NCI-H748 treated with DMSO at 0.1 percent for 48 hours (cell line): ENCODE results near the gene ATG4C.
"Not testable (repeated sequence)": the region's sequence is repeated elsewhere in the genome, so short reads cannot be mapped to it uniquely, and the experiment has no call there.

Experiments used
- DNase-seq: peaks from one replicate; lab custom pipeline; 2025; lab: John Stamatoyannopoulos, UW

The ATG4C gene

DNA sequence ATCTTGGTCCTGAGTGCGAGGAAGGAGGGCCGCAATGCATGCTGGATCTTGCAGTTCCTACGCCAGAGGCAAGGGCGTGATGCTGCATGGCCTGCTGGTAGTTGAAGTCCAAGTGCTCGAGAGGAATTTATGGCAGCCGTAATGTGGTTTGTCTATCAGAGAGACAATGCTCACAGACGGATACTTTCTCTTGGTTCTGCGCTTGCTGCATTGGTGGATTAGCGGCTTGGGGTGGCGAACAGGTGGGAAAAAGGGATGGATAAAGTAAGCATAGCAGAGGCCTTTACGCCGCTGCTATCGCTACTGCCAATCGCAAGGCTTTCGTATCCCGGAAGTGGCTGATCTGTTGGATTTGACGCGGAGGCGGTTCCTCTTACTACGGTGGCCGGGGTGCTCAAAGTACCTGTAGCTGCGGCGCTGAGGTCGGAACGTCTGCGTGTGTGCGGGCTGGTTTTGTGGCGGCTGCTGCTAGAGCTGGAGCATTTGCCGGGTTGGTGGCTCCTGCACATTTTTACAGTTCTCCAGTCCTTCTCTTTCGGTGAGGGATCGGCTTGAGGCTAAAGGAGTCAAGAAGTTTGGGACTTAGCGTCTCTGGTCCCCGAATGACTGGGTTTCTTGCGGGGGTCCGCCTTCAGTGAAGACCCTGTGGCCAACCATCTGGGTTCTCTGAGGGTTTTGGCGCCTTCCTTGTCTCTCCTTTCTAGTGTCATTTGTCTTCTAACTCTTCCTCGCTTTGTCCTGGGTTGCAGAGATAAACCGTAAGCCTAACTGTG, at the start of gene ATG4C:
ATG4C (plus strand) TSS at position 397 of the 773 bp plus-strand sequence. CDS start 19,655 bp downstream, outside the sequence.
- peak; percentile 94 for DNase-seq

- no peak for DNase-seq
Observed at GRCh38 chr1:62735491-62736171, 48.3 kb upstream of the ATG4C start.

DNA sequence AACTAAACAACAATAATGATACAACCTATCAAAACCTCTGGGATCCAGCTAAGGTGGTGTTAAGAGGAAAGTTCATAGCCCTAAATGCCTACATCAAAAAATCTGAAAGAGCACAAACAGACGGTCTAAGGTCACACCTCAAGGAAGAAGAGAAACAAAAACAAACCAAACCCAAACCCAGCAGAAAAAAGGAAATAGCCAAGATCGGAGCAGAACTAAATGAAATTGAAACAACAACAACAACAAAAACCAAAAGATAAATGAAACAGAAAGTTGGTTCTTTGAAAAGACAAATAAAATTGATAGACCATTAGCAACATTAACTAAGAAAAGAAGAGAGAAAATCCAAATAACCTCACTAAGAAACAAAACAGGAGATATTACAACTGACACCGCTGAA, 43.2 kb upstream of the ATG4C start:
- not testable (repeated sequence) for DNase-seq

DNA sequence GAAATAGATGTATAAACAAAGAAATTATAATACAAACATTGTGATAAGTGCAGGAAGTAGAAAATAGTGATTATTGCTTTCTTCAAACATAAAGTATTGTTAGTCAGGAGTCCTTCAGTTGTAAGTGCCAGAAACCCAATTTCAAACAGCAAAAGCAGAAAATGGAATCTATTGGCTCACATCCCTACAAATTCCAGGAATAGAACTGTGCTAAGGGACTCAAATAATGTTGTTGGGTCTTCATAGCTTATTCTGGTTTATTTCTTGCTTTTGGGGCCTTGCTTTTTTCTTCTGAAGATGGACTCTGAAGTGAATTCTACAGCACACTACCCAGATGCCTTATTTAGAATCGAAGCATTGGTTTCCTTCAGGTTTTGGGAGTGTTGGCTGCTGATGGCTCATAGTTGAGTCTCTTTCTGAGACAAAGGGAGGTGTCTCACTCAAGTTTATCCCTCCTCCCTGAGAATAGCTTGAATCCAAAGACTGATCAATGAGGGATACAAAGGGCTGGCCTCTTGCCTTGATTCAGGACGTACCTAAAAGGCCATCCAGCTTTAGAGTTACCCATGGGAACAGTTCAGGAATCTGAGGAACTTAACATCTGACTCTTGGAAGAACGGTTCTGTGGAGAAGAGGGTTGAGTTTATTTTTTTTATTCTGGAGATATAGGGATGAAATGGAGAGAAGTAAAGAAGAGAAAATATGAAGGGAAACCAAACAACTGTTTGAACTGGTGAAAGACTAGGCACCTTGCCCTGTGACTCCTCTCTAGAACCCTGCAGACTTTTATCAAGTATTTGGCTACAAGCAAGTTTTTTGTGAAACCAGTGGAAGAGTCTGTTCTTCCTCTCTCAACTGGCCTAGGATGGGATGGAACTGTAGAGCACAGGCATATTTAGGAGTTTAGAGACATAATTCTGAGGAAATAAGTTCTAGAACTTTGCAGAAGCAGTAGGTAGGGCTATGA, 39.0 kb upstream of the ATG4C start:
- DNase-seq = no peak

- DNase-seq = peak; percentile 44
Observed at GRCh38 chr1:62746086-62746808, 37.7 kb upstream of the ATG4C start.

DNA sequence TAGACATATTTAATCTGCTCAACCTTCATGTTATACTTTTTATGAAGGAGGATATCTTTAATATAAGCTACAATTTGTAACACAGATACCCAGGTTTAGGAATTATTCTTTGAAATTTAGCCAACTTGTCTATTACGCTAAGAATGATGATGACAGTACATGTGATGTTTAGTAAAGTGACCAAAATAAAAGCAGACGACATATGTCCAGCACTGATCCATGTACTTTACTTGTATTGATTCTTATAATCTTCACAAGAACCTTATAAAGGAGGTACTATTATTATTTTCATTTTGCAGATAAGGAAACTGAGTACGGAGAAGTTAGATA, 37.2 kb upstream of the ATG4C start:
- no peak for DNase-seq

- no peak for DNase-seq
Observed at GRCh38 chr1:62753031-62753965, 30.6 kb upstream of the ATG4C start.

DNA sequence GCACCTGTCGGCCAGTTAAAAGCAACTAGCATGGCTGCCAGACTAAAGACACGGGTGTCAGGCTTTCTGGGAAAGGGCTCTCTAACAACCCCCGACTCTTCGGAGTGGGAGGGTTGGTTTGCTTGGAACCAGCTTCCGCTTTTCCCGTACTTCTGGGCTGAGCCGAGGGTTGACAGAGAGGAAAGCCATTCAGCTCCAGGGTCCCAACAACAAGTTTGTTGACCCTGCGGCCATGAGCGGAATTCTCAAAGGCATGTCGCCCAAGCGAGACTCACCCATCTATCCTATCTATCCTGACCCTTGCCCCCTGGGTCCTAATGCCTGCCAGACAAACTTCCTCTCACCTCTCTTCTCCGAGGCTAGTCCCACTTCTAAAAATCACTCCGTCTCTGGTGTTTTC, 29.0 kb upstream of the ATG4C start:
- DNase-seq = not testable (repeated sequence)

DNA sequence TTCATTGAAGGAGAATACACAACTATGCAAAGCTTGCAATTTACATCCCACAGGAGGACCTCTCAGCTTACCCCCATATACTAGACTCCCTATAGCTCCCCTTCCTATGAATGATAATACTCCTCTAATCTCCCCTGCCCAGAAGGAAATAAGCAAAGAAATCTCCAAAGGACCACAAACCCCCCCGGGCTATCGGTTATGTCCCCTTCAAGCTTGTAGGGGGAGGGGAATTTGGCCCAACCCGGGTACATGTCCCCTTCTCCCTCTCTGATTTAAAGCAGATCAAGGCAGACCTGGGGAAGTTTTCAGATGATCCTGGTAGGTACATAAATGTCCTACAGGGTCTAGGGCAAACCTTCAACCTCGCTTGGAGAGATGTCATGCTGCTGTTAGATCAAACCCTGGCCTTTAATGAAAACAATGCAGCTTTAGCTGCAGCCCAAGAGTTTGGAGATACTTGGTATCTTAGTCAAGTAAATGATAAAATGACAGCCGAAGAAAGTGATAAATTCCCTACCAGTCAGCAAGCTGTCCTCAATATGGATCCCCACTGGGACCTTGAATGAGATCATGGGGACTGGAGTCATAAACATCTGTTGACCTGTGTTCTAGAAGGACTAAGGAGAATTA, 27.6 kb upstream of the ATG4C start:
- DNase-seq = not testable (repeated sequence)

DNA sequence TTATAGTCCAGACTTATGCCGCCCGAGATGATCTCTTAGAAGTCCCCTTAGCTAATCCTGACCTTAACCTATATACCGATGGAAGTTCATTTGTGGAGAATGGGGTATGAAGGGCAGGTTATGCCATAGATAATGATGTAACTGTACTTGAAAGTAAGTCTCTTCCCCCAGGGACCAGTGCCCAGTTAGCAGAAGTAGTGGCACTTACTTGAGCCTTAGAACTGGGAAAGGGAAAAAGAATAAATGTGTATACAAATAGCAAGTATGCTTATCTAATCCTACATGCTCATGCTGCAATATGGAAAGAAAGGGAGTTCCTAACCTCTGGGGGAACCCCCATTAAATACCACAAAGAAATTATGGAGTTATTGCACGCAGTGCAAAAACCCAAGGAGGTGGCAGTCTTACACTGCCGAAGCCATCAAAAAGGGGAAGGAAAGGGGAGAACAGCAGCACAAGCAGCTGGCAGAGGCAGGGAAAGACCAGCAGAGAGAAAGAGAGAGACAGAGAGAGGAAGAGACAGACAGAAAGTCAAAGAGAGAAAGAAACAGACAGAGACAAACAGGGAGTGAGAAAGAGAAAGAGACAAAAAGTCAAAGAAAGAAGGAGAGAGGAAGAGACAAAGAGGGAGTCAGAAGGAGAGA, 24.6 kb upstream of the ATG4C start:
- DNase-seq = not testable (repeated sequence)

DNA sequence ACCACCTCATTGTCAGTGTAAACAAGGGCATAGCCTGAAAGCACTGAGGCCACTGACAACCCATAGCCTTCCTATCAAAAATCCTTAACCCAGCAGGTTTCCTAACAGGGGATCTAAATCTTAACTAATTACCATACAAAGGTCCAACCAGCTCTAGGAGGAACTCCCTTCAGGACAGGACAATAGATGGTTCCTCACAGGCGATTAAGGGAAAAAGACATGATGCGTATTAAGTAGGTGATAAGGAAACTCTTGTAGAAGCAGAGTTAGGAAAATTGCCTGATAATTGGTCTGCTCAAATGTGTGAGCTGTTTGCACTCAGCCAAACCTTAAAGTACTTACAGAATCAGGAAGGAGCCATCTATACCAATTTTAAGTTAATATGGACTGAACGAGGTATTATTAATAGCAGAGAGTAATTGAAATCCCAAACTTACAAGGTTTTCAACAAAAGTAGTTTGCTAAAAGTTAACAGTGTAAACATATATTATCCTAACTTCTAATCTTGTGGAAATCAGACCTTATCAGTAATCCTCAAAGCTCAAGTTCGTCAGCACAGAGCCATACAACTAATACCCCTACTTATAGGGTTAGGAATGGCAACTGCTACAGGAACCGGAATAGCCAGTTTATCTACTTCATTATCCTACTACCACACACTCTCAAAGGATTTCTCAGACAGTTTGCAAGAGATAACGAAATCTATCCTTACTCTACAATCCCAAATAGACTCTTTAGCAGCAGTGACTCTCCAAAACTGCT, 23.7 kb upstream of the ATG4C start:
- not testable (repeated sequence) for DNase-seq

DNA sequence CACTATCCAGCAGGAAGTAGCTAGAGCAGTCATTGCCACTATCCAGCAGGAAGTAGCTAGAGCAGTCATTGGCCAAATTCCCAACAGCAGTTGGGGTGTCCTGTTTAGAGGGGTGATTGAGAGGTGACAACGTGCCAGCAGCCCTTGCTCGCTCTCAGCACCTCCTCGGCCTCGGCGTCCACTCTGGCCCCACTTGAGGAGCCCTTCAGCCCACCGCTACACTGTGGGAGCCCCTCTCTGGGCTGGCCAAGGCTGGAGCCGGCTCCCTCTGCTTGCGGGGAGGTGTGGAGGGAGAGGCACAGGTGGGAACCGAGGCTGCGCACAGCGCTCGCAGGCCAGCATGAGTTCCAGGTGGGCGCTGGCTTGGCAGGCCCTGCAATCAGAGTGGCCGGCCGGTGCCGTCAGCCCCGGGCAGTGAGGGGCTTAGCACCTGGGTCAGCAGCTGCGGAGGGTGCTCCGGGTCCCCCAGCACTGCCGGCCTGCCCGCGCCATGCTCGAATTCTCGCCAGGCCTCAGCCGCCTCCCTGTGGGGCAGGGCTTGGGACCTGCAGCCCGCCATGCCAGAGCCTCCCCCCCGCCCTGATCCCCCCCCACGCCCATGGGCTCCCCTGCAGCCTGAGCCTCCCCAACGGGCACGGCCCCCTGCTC, 22.6 kb upstream of the ATG4C start:
- DNase-seq = not testable (repeated sequence)

DNA sequence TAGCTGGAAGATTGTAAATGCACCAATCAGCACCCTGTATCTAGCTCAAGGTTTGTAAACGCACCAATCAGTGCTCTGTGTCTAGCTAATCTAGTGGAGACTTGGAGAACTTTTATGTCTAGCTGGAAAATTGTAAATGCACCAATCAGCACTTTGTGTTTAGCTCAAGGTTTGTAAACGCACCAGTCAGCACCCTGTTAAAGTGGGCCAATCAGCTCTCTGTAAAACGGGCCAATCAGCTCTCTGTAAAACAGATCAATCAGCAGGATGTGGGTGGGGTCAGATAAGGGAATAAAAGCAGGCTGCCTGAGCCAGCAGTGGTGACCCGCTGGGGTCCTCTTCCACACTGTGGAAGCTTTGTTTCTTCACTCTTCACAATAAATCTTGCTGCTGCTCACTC, 21.9 kb upstream of the ATG4C start:
- DNase-seq = not testable (repeated sequence)

DNA sequence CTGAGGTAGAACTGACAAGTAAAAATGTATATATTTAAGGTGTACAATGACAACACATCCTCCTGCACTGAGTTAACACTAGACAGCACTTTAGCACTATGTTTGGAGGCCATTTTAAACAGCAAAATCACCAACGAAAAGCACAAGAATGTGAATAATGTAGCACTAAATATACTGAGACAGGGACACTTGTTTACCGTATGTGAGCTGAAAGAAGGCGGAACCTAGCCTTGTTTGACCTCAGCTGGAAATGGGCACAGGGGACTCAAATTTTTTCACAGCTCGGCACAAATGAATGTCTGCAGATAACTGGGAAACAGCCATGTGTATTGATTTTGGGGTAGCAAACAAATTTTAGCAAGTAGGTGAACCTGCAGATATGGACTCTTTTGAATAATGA, 18.0 kb upstream of the ATG4C start:
- no peak for DNase-seq

GRCh38 chr1:62768551-62768950, 15.4 kb upstream of the ATG4C start:
- DNase-seq = not testable (repeated sequence)

DNA sequence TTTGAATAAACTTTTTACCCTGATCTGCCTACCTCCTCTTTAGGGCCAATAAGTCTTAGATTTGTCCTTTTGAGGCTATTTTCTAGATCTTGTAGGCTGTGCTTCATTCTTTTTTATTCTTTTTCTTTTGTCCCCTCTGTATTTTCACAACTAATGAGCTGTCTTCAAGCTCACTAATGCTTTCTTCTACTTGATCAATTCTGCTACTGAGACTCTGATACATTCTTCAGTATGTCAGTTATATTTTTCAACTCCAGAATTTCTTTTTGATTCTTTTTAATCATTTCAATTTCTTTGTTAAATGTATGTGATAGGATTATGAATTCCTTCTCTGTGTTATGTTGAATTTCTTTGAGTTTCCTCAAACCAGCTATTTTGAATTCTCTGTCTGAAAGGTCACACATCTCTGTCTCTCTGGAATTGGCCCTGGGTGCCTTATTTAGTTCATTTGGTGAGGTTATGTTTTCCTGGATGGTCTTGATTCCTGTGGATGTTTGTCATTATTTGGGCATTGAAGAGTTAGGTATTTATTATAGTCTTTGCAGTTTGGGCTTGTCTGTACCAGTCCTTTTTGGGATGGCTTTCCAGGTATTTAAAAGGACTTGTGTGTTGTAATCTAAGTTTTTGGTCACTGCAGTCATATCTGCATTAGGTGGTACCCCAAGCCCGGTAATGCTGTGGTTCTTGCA, 11.2 kb upstream of the ATG4C start:
- DNase-seq = no peak

DNA sequence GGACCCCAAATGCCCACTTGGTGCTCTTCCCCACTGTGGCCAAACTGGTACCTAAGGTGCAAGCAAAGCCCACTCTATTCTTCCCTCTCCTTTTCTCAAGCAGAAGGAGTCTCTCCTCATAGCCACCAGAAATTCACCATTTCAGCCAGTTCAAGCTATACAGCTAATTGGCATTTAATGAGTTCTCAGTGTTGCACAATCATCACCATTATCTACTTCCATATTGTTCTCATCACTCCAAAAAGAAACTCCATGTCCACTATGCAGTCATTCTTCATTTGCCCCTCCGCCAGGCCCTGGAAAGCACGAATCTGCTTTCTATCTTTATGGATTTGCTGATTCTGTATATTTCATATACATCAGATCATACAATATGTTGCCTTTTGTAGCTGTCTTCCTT, 9.9 kb upstream of the ATG4C start:
- no peak for DNase-seq
